Keratinocyte (primary cell): ENCODE measurements around the gene TVP23C.
"Not testable (repeated sequence)": the region's sequence is repeated elsewhere in the genome, so short reads cannot be mapped to it uniquely, and the experiment has no call there.

ENCODE experiments used
- CTCF ChIP-seq, 3 experiments: IDR thresholded peaks in 1 of 3; conservative IDR thresholded peaks in 1 of 3; optimal IDR thresholded peaks in 1 of 3; 2 replicates in 2 of 3; 3 replicates in 1 of 3; pipeline versions ENCODE3 to v1.5.1; 2011; ENCODE audit warnings: low read length in 3 of 3, mild to moderate bottlenecking in 3 of 3, moderate library complexity in 2 of 3, control low read depth in 1 of 3, inconsistent platforms in 1 of 3; ENCODE audit not compliant: insufficient read depth in 2 of 3; ENCODE audit errors: extremely low read depth in 1 of 3
- EZH2 ChIP-seq: IDR thresholded peaks from one replicate; pipeline ENCODE4 v1.6.1; 2012; ENCODE audit warnings: inconsistent platforms, mild to moderate bottlenecking, low read length, moderate library complexity

DNA sequence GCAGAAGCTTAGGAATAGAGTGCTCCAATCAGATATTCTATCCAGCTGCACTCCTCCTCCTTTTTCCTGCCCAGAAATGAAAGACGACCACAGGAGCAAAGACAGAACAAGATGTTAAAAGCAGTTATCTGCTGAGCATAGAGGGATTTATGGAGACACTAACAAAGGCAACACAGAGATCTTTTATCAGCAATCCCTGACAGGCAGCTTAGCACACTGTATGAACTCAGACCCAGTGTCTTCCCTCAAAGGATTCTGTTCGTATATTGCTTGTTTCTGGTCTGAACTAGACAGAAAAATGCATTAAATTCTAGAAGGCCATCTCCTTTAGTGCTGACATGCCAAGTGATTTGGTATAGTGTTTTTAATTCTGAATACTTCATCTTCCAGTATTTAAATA lies 16.7 kb downstream of the TVP23C start:
- not testable (repeated sequence) for TF ChIP-seq CTCF (optimal IDR thresholded peaks at IDR 0.05 in 1 of 3, IDR thresholded peaks at IDR 0.05 in 1 of 3, conservative IDR thresholded peaks at IDR 0.05 in 1 of 3; ENCODE audit: extremely low read depth in 1 of 3, insufficient read depth in 2 of 3, low read length in 3 of 3); EZH2
